ENCODE results near the gene DAD1.
"Not testable (repeated sequence)": the region's sequence is repeated elsewhere in the genome, so short reads cannot be mapped to it uniquely, and the experiment has no call there.

The DAD1 gene

DNA sequence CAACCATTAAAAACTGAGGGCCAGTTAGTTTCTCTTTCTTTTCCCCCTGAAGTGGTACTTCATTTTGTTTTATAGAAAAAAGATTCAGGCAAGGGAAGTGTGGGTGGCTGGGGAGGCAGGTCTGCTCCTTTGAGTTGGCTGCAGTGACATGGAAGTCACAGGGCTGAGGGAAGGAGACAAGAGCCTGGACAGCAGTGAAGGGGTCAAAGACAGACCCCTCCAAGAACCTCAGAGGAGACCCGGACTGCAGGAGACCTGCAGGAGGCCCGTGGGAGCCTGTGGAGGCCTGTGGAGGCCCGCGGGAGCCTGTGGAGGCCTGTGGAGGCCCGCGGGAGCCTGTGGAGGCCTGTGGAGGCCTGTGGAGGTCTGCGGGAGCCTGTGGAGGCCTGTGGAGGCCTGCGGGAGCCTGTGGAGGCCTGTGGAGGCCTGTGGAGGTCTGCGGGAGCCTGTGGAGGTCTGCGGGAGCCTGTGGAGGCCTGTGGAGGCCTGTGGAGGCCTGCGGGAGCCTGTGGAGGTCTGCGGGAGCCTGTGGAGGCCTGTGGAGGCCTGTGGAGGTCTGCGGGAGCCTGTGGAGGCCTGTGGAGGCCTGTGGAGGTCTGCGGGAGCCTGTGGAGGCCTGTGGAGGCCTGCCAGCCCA lies 35.0 kb downstream of the DAD1 start:
- Mint-ChIP-seq H3K27ac (peak overlapping the region; percentile 93 to 100), H3K4me3 (peak overlapping the region; percentile 70 to 92), H3K4me1 (peaks cover 98% of the 10 kb centered on the region)
- not testable (repeated sequence) for H3K27me3 Mint-ChIP-seq, ATAC-seq, H3K9me3 Mint-ChIP-seq
- peak in 1 of 2 donors; percentile 44 for DNase-seq

DNA sequence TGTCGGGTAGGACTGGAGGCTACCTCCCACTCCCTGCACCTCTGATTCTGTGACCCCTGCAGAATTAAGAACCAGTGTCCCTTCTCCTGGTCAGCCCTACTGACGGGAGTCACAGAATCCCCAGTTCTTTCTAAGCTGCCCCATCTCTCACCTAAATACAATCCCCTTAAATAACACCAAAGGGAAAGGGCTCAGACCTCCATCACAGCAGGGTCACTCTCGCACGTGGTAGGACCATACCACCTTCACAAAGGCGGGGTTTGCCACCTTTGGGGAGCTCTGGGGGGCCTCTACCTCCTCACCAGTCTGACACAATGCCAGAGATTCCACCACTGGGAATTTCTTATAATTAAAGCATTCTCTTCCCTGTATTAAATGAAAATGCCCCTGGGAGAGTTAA lies 35.6 kb downstream of the DAD1 start:
- ATAC-seq, result no peak
- H3K27ac Mint-ChIP-seq, result peak overlapping the region; percentile 93 to 100
- peaks cover 98% of the 10 kb centered on the region for H3K4me1 Mint-ChIP-seq
- H3K9me3 Mint-ChIP-seq, result no peaks in the 10 kb centered on the region
- H3K27me3 Mint-ChIP-seq, result no peaks in the 10 kb centered on the region
- DNase-seq, result no peak
- H3K4me3 Mint-ChIP-seq, result peak overlapping the region; percentile 70 to 92

GRCh38 chr14:22552827-22553076 lies 36.3 kb downstream of the DAD1 start:
- no peak for ATAC-seq
- Mint-ChIP-seq H3K4me3 (peak overlapping the region; percentile 80 to 94), H3K9me3 (no peaks in the 10 kb centered on the region), H3K27ac (peak overlapping the region; percentile 96 to 100), H3K4me1 (peaks cover 98% of the 10 kb centered on the region), H3K27me3 (no peaks in the 10 kb centered on the region)
- no peak for DNase-seq

GRCh38 chr14:22552001-22552826 lies 36.8 kb downstream of the DAD1 start:
- H3K9me3 Mint-ChIP-seq, result no peaks in the 10 kb centered on the region
- H3K4me3 Mint-ChIP-seq, result peak overlapping the region; percentile 80 to 94
- H3K4me1 Mint-ChIP-seq, result peaks cover 98% of the 10 kb centered on the region
- peak overlapping the region; percentile 96 to 100 for H3K27ac Mint-ChIP-seq
- DNase-seq (no peak), ATAC-seq (no peak)
- no peaks in the 10 kb centered on the region for H3K27me3 Mint-ChIP-seq

DNA sequence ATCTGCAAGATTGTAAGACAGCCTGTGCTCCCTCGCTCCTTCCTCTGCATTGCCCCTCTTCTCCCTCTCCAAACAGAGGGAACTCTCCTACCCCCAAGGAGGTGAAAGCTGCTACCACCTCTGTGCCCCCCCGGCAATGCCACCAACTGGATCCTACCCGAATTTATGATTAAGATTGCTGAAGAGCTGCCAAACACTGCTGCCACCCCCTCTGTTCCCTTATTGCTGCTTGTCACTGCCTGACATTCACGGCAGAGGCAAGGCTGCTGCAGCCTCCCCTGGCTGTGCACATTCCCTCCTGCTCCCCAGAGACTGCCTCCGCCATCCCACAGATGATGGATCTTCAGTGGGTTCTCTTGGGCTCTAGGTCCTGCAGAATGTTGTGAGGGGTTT lies 37.4 kb downstream of the DAD1 start:
- H3K27me3 Mint-ChIP-seq, result no peaks in the 10 kb centered on the region

GRCh38 chr14:22549981-22550673 lies 38.9 kb downstream of the DAD1 start:
- peak overlapping the region; percentile 96 to 100 for H3K27ac Mint-ChIP-seq
- peak; percentile 87 for ATAC-seq
- peak; percentile 81 to 90 for DNase-seq

More for the DNA sequence above, 37.4 kb downstream of the DAD1 start:
- peak overlapping the region; percentile 80 to 94 for H3K4me3 Mint-ChIP-seq
- peak overlapping the region; percentile 96 to 100 for H3K27ac Mint-ChIP-seq
- DNase-seq (no peak), ATAC-seq (no peak)
- H3K9me3 Mint-ChIP-seq, result no peaks in the 10 kb centered on the region
- peaks cover 100% of the 10 kb centered on the region for H3K4me1 Mint-ChIP-seq

DNA sequence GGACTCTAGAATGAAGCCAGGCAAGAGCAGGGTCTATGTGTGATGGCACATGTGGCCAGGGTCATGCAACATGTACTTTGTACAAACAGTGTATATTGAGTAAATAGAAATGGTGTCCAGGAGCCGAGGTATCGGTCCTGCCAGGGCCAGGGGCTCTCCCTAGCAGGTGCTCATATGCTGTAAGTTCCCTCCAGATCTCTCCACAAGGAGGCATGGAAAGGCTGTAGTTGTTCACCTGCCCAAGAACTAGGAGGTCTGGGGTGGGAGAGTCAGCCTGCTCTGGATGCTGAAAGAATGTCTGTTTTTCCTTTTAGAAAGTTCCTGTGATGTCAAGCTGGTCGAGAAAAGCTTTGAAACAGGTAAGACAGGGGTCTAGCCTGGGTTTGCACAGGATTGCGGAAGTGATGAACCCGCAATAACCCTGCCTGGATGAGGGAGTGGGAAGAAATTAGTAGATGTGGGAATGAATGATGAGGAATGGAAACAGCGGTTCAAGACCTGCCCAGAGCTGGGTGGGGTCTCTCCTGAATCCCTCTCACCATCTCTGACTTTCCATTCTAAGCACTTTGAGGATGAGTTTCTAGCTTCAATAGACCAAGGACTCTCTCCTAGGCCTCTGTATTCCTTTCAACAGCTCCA lies 39.6 kb downstream of the DAD1 start:
- ATAC-seq (no peak), DNase-seq (peak in 1 of 2 donors; percentile 36)
- Mint-ChIP-seq H3K27me3 (no peaks in the 10 kb centered on the region), H3K27ac (peak overlapping the region; percentile 96 to 100), H3K4me3 (peak overlapping the region; percentile 80 to 94), H3K9me3 (no peaks in the 10 kb centered on the region), H3K4me1 (peaks cover 100% of the 10 kb centered on the region)

More at GRCh38 chr14:22549981-22550673, 38.9 kb downstream of the DAD1 start:
- H3K4me1 Mint-ChIP-seq, result peaks cover 100% of the 10 kb centered on the region
- peak overlapping the region; percentile 80 to 94 for H3K4me3 Mint-ChIP-seq
- H3K27me3 Mint-ChIP-seq, result no peaks in the 10 kb centered on the region
- no peaks in the 10 kb centered on the region for H3K9me3 Mint-ChIP-seq

GRCh38 chr14:22547948-22548750 lies 40.9 kb downstream of the DAD1 start:
- Mint-ChIP-seq H3K4me3 (peak overlapping the region; percentile 80 to 83), H3K27ac (peak overlapping the region; percentile 98 to 100), H3K9me3 (no peaks in the 10 kb centered on the region), H3K4me1 (peaks cover 100% of the 10 kb centered on the region), H3K27me3 (no peaks in the 10 kb centered on the region)
- ATAC-seq (no peak), DNase-seq (peak in 1 of 2 donors; percentile 31)

GRCh38 chr14:22547313-22547947 lies 41.6 kb downstream of the DAD1 start:
- Mint-ChIP-seq H3K4me3 (peak overlapping the region; percentile 80 to 83), H3K27ac (peak overlapping the region; percentile 98 to 100), H3K4me1 (peaks cover 100% of the 10 kb centered on the region), H3K27me3 (no peaks in the 10 kb centered on the region), H3K9me3 (no peaks in the 10 kb centered on the region)
- no peak for DNase-seq
- ATAC-seq, result no peak

- no peaks in the 10 kb centered on the region for H3K27me3 Mint-ChIP-seq
- no peak for ATAC-seq
- DNase-seq, result no peak
- peak overlapping the region; percentile 80 to 83 for H3K4me3 Mint-ChIP-seq
- peaks cover 100% of the 10 kb centered on the region for H3K4me1 Mint-ChIP-seq
- peak overlapping the region; percentile 98 to 100 for H3K27ac Mint-ChIP-seq
- no peaks in the 10 kb centered on the region for H3K9me3 Mint-ChIP-seq
Measured at GRCh38 chr14:22546722-22547071, 42.3 kb downstream of the DAD1 start.

GRCh38 chr14:22545842-22546721 lies 42.9 kb downstream of the DAD1 start:
- DNase-seq (no peak), ATAC-seq (peak; percentile 11)
- H3K4me3 Mint-ChIP-seq, result peak overlapping the region; percentile 80 to 83
- H3K4me1 Mint-ChIP-seq, result peaks cover 100% of the 10 kb centered on the region
- no peaks in the 10 kb centered on the region for H3K9me3 Mint-ChIP-seq
- no peaks in the 10 kb centered on the region for H3K27me3 Mint-ChIP-seq
- peak overlapping the region; percentile 92 to 96 for H3K27ac Mint-ChIP-seq

- peak overlapping the region; percentile 92 to 96 for H3K27ac Mint-ChIP-seq
- H3K27me3 Mint-ChIP-seq, result no peaks in the 10 kb centered on the region
- DNase-seq, result no peak
- H3K9me3 Mint-ChIP-seq, result no peaks in the 10 kb centered on the region
- H3K4me1 Mint-ChIP-seq, result peaks cover 100% of the 10 kb centered on the region
- no peak for ATAC-seq
- peak overlapping the region; percentile 80 to 83 for H3K4me3 Mint-ChIP-seq
Measured at GRCh38 chr14:22544881-22545420, 44.1 kb downstream of the DAD1 start.

DNA sequence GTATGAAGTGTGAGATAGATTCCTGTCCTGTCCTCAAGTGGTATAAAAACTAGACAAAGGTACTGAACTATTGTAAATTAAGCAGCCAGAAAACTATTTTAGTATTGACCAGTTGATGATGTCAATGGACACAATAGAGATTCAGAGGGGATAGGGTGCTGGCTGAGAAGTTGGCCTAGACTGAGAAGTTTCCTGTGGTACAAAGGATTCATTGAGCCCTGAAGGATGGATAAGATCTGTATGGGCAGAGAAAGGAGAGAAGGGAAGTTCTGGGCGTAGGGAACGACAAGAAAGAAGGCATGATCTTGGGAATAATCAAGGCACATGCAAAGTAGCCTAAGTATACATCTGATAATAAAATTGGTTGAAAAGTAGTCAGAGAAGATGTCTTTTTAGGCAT lies 44.6 kb downstream of the DAD1 start:
- H3K9me3 Mint-ChIP-seq, result no peaks in the 10 kb centered on the region
- peaks cover 100% of the 10 kb centered on the region for H3K4me1 Mint-ChIP-seq
- peak overlapping the region; percentile 80 to 83 for H3K4me3 Mint-ChIP-seq
- H3K27me3 Mint-ChIP-seq, result no peaks in the 10 kb centered on the region
- DNase-seq, result no peak
- peak overlapping the region; percentile 21 to 88 for H3K27ac Mint-ChIP-seq
- ATAC-seq, result no peak
